SK-N-MC (cell line): ENCODE measurements around the gene PREX1.

Experiments
- EZH2 ChIP-seq: fragments of 200-600 bp; sonication (generic); IDR thresholded peaks from one replicate; pipeline ENCODE4 v1.6.1; 2017; ENCODE audit warnings: antibody characterized with exemption
- FOXP2 ChIP-seq: optimal IDR thresholded peaks from 2 replicates; pipeline ENCODE3; 2011; ENCODE audit warnings: mild to moderate bottlenecking, moderate library complexity; ENCODE audit not compliant: insufficient read depth; ENCODE audit errors: extremely low read length, control extremely low read depth
- POLR2AphosphoS5 ChIP-seq: IDR thresholded peaks from 2 replicates; pipeline ENCODE4 v1.6.1; 2012; ENCODE audit warnings: mild to moderate bottlenecking, low read depth, low read length, borderline replicate concordance

- TF ChIP-seq EZH2 = no peak
- TF ChIP-seq POLR2AphosphoS5 = no peak
- TF ChIP-seq FOXP2 = no peak
These were observed 106.3 kb downstream of the PREX1 start for GRCh38 chr20:48721324-48722001.
